Smooth muscle cell (in vitro differentiated cells): Measurements from ENCODE around the gene DDX39A. TPM values are rescaled to one million over a fixed set of nuclear protein-coding genes. Genes with fewer than 3 reads are reported as not detected.

Source experiments
- DNase-seq: peaks from one replicate; lab custom pipeline; 2025; ENCODE audit not compliant: unreplicated experiment; lab: John Stamatoyannopoulos, UW
- H2AFZ ChIP-seq: fragments of 200-600 bp; sonication (generic); 2 replicates; pipeline ENCODE4 v1.6.0; 2016; ENCODE audit warnings: antibody characterized with exemption, low read depth, mild to moderate bottlenecking
- H3F3A ChIP-seq: fragments of 200-600 bp; sonication (generic); 2 replicates; pipeline ENCODE4 v1.6.0; 2017; ENCODE audit warnings: antibody characterized with exemption, low read depth
- H3K27ac ChIP-seq: fragments of 200-600 bp; sonication (generic); 2 replicates; pipeline ENCODE4 v1.5.1; 2016; ENCODE audit warnings: low read depth, mild to moderate bottlenecking
- H3K27me3 ChIP-seq: fragments of 200-600 bp; sonication (generic); 2 replicates; pipeline ENCODE4 v1.6.1; 2016; ENCODE audit warnings: low read depth, mild to moderate bottlenecking
- H3K36me3 ChIP-seq: fragments of 200-600 bp; sonication (generic); 2 replicates; pipeline ENCODE4 v1.5.1; 2016; ENCODE audit warnings: low read depth
- H3K4me1 ChIP-seq: fragments of 200-600 bp; sonication (generic); 2 replicates; pipeline ENCODE4 v1.5.1; 2016; ENCODE audit warnings: low read depth
- H3K4me2 ChIP-seq: fragments of 200-600 bp; sonication (generic); 2 replicates; pipeline ENCODE4 v1.6.0; 2016; ENCODE audit warnings: mild to moderate bottlenecking
- H3K4me3 ChIP-seq: fragments of 200-600 bp; sonication (generic); 2 replicates; pipeline ENCODE4 v1.5.1; 2016; ENCODE audit warnings: mild to moderate bottlenecking
- H3K79me2 ChIP-seq: fragments of 200-600 bp; sonication (generic); 2 replicates; pipeline ENCODE4 v1.6.0; 2016; ENCODE audit warnings: low read depth, mild to moderate bottlenecking
- H3K9ac ChIP-seq: fragments of 200-600 bp; sonication (generic); 2 replicates; pipeline ENCODE4 v1.6.0; 2016; ENCODE audit warnings: low read depth
- H3K9me3 ChIP-seq: fragments of 200-600 bp; sonication (generic); replicated peaks from 2 replicates; pipeline ENCODE4 v1.5.1; 2016; ENCODE audit warnings: low read depth
- H4K20me1 ChIP-seq: fragments of 200-600 bp; sonication (generic); 2 replicates; pipeline ENCODE4 v1.6.0; 2016; ENCODE audit warnings: low read depth
- CTCF ChIP-seq: fragments of 200-600 bp; sonication (generic); IDR thresholded peaks from 2 replicates; pipeline ENCODE4 v1.5.1; 2017; ENCODE audit warnings: borderline replicate concordance, mild to moderate bottlenecking, antibody characterized with exemption; ENCODE audit not compliant: insufficient read depth, poor library complexity, severe bottlenecking
- WGBS: methylation state at CpG from one replicate; pipeline ENCODE4 v1.1.7; 2016; ENCODE audit warnings: low lambda C conversion rate; 5-methylcytosine and 5-hydroxymethylcytosine counted together
- polyA plus RNA-seq: library from polyadenylated mRNA; unstranded; fragments of >200 nt; fragmentation: Nextera tagmentation; extraction: Ambion mirVana; gene quantifications from 2 replicates; pipeline ENCODE4 v1.2.1, GENCODE V29; 2016
- total RNA-seq: library from RNA; depleted of rRNA; stranded (reverse); fragments of >200 nt; gene quantifications from 2 replicates; pipeline ENCODE4 v1.2.3, GENCODE V29; 2014

The DDX39A gene
- total and polyA plus RNA-seq, 2 experiments from 2014 or later = 23.1 to 38.0 TPM

- Histone ChIP-seq H3K9ac (no peak overlapping the region), H3K4me2 (no peak overlapping the region), H3K36me3 (no peaks in the 10 kb centered on the region), H3F3A (no peaks in the 10 kb centered on the region), H3K79me2 (peaks cover 59% of the 10 kb centered on the region), H3K9me3 (no peaks in the 10 kb centered on the region), H3K4me3 (no peak overlapping the region), H4K20me1 (peaks cover 81% of the 10 kb centered on the region), H2AFZ (no peak overlapping the region), H3K4me1 (peaks cover 1% of the 10 kb centered on the region), H3K27me3 (no peaks in the 10 kb centered on the region), H3K27ac (no peak overlapping the region)
- TF ChIP-seq CTCF = no peak
- WGBS = 97% methylated on average over 25 of the region's 25 CpGs
- no peak for DNase-seq
These were observed 6.7 kb downstream of the DDX39A start for GRCh38 chr19:14412324-14412995.

GRCh38 chr19:14411938-14412245 lies 7.2 kb downstream of the DDX39A start:
- Histone ChIP-seq H3K4me2 (no peak overlapping the region), H3K27ac (no peak overlapping the region), H3K9me3 (no peaks in the 10 kb centered on the region), H3K4me3 (no peak overlapping the region), H3K79me2 (peaks cover 53% of the 10 kb centered on the region), H3K36me3 (no peaks in the 10 kb centered on the region), H4K20me1 (peaks cover 75% of the 10 kb centered on the region), H3K27me3 (no peaks in the 10 kb centered on the region), H2AFZ (no peak overlapping the region), H3K9ac (no peak overlapping the region), H3F3A (no peaks in the 10 kb centered on the region), H3K4me1 (no peaks in the 10 kb centered on the region)
- no peak for TF ChIP-seq CTCF
- over 99% methylated on average over 8 of the region's 8 CpGs for WGBS
- no peak for DNase-seq

GRCh38 chr19:14411161-14411937 lies 7.8 kb downstream of the DDX39A start:
- DNase-seq = no peak
- no peak overlapping the region for H3K27ac ChIP-seq
- H3K4me1 ChIP-seq = no peaks in the 10 kb centered on the region
- H4K20me1 ChIP-seq = peaks cover 70% of the 10 kb centered on the region
- no peak overlapping the region for H2AFZ ChIP-seq
- H3K9me3 ChIP-seq = no peaks in the 10 kb centered on the region
- H3K27me3 ChIP-seq = no peaks in the 10 kb centered on the region
- no peak overlapping the region for H3K9ac ChIP-seq
- H3K36me3 ChIP-seq = no peaks in the 10 kb centered on the region
- H3K79me2 ChIP-seq = peaks cover 48% of the 10 kb centered on the region
- H3K4me2 ChIP-seq = no peak overlapping the region
- no peak for TF ChIP-seq CTCF
- no peak overlapping the region for H3K4me3 ChIP-seq
- H3F3A ChIP-seq = no peaks in the 10 kb centered on the region
- WGBS = 98% methylated on average over 19 of the region's 19 CpGs
